Amygdala (tissue), 56 donors: ENCODE results near the gene FCER2.
"Not testable (repeated sequence)": the region's sequence is repeated elsewhere in the genome, so short reads cannot be mapped to it uniquely, and the experiment has no call there.

Experiments
- DNase-seq, 56 donors: peaks; one replicate each; lab custom pipeline; 2025; lab: John Stamatoyannopoulos, UW

FCER2 gene

DNA sequence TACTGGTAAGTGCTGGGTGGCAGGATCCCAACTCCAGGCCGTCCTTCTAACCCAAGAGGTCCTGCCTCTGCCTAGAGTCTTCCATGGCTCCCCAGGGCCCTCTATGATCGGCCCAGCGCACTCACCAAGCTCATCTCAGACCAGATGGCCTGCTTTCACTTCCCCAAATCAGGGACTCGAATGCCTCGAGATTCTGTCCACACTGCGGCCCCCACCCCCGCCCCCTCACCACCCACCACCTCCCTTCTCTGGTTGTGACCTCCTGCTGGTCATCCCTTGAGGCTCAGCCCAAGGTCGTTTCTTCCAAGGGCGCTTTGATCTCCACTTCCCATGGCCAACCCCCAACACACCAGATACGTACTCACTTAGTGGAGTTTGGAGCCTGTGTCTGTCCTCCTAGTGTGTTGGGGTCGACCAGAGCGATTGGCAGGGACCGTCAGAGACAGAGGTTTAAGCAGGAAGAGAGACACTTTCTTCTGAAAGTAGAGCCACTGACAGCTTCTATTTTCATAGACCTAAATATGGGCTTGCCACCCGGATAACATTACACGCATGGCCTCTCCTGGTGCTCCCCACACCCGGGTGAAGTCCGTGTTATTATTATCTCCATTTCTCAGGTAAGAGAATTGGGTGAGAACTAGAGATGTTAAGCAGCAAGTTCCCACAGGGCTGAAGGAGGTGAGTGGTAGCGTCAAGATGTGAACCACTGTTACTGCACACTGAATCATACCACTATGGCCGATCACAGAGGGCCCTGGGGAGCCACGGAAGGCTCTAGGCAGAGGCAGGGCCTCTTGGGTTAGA lies at the start of gene FCER2:
TSS of gene FCER2 (minus strand) at position 478 of the 804 bp plus-strand sequence. CDS start 2,371 bp downstream, outside the sequence.
- no peak for DNase-seq

DNA sequence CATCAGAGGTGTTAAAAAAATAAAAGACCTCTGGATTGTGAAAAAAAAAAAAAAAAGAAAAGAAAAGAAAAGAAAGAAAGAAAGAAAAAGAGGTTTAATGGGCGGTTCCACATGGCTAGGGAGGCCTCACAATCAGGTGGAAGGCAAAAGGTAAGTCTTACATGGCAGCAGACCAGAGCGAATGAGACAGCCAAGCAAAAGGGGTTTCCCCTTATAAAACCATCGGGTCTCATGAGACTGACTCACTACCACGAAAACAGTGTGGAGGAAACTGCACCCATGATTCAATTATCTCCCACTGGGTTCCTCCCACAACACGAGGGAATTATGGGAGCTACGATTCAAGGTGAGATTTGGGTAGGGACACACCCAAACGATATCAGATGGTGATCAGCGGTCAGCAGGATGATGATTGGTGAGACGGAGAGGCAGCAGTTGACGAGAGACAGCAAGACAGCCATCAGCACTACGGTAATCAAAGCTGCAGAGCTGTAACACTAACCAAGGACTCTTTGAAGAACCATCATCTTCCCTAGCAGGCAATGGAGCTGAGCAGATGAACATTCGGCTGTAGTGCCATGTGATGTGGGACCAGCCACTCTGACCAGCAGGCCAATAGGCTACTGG lies 49.3 kb upstream of the FCER2 start:
- no peak for DNase-seq

DNA sequence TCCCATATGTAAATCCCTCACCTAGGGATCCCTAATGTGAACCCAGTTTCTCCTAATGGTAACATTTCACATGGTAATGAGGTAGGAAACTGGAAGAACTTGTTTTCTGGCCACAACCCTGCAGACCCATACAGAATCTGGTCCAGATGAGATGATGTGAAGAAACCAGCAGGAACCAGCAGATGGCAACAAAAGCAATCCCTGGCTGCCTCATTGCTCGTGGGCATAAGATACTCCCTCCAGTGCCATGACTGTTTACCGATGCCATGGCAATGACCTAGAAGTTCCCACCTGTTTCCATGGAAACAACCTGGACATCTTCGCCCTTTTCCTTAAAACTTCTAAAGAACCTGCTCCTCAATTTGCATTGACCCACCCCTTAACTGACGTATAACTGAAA lies 46.8 kb upstream of the FCER2 start:
- DNase-seq: no peak

DNA sequence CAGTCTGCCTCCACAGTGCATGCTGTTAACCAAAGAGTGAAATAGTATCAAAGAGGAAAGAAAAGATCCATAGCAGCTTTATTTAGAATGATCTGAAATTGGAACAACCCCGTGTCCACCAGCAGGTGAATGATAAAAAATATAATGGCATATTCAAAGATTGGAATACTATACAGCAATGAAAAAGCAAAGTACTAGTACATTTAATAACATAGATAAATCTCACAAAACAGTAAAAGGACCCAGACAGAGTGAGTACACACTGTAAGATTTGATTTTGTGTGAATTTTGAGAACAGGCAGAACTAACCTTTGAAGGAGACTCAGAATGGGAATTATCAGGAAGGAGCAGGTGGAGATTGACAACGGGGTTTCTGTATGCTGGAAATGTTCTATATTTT lies 46.2 kb upstream of the FCER2 start:
- DNase-seq: no peak

DNA sequence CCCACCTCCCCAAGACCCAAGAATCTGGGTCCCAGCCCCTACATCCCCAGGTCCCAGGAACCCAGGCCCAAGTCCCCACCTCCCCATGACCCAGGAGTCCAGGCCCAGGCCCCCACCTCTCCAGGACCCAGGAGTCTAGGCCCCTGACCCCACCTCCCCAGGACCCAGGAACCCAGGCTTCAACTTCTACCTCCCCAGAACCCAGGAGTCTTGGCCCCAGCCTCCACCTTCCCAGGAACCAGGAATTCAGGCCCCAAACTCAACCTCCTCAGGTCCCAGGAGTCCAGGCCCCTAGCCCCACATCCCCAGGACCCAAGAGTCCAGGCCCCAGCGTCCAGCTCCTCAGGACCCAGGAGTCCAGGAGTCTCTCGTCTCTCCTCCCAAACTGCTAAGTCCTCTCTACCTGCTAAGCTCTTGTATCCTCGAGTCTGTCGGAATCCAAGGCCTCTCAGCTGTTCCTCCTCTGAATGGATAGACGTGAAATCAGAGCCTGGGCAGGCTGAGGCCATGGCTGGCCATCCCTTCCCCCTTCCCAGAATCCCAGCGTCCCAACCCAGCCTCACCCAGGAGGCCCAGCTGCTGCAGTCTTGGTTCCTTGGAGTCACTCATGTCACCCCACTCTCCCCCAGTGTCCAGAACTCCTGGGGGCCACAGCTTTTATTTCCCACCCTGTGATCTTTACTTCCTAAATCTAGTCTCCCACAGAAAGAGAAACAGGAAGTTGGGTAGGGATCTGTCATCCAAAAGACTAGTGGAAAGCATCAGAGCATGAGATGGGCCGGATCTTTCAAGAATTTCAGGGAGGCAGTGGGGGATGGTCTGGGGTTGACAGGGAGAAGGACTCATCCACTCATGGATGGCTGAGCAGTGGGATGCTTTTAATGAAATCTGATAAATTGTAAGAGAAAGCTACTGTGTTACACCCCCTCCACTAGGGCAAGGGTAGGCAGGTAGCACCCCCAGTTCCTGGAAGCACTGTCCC lies 45.3 kb upstream of the FCER2 start, which contains the start of gene CD209:
TSS of gene CD209 (minus strand) at position 632 of the 982 bp plus-strand sequence. CDS start at position 609, 23 bp downstream.
- no peak for DNase-seq

DNA sequence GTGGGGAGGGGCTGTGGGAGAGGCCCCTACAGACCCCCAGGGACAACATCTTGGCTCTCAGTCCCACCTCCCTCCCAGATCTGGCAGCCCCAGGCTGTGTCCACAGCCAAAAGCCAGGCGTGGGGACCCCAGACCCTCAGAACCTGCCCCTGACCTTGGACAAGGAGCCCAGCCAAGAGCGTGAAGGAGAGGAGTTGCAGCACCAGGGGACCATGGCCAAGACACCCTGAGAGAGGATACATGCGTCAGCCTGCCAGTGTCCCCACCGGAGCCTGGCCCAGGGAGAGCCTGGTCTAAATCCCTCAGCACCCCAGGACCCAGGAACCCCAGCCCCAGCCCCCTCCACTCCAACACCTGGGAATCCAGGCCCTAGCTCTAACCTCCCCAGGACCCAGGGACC lies 44.4 kb upstream of the FCER2 start:
- not testable (repeated sequence) for DNase-seq

- no peak for DNase-seq
Observed at GRCh38 chr19:7744871-7745650, 43.1 kb upstream of the FCER2 start.

- DNase-seq: no peak
Observed at GRCh38 chr19:7744199-7744786, 42.4 kb upstream of the FCER2 start.

DNA sequence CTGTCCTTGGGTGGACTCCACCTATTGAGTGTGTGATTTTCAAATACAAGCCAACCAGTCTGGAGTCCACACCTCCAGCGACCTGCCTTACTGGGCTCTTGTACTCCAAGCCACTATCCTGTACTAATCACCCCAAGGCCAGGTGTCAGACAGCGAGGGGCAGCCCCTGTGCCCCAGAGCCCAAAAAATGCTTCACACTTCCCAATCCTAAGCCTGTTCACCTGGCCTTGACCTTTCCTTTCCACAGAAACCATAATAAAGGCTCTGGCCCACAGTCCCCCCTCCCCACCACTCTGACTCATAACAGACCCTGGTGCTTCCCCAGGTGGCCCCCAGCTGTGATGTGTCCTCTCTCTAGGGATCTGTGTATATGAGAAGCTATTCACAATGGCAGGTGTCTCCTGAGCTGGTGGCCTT lies 41.5 kb upstream of the FCER2 start:
- DNase-seq: no peak

- no peak for DNase-seq
Observed at GRCh38 chr19:7742991-7743390, 41.1 kb upstream of the FCER2 start.

- no peak for DNase-seq
Observed at GRCh38 chr19:7742575-7742974, 40.6 kb upstream of the FCER2 start.

GRCh38 chr19:7740682-7741054 lies 38.7 kb upstream of the FCER2 start:
- DNase-seq: no peak

DNA sequence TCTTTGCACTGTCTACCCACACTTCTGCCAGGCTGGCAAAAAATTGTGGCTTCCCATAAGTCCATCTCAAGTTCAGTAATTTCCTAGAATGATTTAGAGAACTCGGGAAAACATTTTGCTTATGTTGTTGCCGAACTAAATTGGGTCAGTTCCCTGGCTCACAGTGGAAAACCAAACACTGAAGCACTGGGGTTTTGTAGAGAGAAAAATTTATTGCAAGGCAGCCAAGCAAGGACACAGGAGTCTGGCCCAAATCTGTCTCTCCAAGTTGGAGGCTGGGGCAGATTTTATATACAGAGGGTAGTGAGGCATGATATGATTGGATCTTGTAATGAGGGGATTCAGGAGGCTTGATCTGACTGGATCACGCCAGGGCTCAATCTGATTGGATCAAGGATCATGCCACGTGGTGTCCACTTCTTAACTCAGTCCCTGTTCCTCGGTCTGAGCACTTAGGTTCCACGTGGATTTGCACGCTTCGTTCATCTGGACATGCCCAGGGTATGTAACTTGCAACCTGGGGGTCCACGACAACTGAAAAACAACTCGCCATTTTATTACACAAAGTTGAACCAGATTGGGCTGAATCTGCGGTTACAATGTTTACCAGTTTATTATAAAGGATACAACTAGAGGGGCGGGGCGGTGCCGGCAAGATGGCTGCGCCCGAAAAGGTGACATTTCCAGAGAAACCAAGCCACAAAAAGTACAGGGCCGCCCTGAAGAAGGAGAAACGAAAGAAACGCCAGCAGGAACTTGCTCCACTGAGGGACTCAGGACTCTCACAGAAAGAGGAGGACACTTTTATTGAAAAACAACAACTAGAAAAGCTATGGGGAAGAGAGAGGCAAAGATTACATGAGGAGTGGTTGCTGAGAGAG lies 38.1 kb upstream of the FCER2 start:
- peak in 1 of 56 donors; percentile 13 for DNase-seq

DNA sequence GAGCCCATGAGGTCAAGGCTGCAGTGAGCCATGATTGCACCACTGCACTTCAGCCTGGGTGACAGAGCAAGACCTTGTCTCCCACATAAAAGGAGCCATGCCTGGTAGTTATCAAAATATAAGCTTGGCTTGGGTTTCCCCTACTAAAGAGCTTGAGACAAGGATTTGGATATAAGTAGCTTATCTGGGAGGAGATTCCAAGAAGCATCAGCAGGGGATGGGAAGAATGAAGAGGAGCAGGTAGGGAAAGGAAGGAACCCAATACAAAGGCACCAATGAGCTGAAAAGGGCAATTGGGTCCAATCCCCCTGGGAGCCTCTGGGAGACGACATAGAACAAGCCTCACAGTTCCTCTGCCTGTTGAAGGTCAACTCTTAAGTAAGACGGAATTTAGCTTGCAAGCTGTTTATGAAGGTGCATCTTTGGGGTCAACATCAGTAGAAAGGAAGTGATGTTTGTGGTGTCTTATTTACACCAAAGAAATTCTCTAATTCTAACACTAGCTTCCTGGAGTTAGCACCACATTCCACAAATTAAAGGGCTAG lies 37.4 kb upstream of the FCER2 start:
- no peak for DNase-seq

DNA sequence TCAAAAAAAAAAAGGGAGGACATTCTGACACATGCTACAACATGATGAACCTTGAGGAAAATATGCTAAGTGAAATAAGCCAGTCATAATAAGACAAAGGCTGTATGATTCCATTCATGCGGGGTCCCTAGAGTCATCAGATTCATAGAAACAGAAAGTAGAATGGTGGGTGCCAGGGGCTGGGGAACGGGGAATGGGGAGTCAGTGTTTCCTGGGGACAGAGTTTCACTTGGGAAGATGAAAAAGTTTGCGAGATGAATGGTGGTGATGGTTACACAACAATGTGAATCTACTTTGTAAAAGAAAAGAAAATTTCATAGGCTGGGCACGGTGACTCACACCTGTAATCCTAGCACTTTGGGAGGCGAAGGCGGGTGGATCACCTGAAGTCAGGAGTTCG lies 36.1 kb upstream of the FCER2 start:
- no peak for DNase-seq

GRCh38 chr19:7737215-7737614 lies 35.3 kb upstream of the FCER2 start:
- no peak for DNase-seq

DNA sequence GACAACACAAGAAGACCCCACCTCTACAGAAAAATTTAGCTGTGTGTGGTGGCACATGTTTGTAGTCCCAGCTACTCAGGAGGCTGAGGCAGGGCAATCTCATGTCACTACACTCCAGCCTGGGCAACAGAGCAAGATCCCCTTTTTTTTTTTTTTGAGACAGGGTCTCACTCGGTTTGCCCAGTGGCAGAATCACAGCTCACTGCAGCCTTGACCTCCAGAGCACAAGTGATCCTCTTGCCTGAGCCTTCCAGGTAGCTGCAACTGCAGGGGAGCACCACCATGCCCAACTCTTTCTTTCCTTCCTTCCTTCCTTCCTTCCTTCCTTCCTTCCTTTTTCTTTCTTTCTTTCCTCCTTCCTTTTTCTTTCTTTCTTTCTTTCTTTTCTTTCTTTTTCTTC lies 34.2 kb upstream of the FCER2 start:
- no peak for DNase-seq
